ENCODE results near the gene SLC30A2. TPM values are rescaled to one million over a fixed set of nuclear protein-coding genes. Genes with fewer than 3 reads are reported as not detected.
A peak's percentile ranks its signal among the peaks of the same experiment; 100 is the strongest.

Gene SLC30A2
- total RNA-seq, 1 donor from 2014 or later = 0.17 TPM

DNA sequence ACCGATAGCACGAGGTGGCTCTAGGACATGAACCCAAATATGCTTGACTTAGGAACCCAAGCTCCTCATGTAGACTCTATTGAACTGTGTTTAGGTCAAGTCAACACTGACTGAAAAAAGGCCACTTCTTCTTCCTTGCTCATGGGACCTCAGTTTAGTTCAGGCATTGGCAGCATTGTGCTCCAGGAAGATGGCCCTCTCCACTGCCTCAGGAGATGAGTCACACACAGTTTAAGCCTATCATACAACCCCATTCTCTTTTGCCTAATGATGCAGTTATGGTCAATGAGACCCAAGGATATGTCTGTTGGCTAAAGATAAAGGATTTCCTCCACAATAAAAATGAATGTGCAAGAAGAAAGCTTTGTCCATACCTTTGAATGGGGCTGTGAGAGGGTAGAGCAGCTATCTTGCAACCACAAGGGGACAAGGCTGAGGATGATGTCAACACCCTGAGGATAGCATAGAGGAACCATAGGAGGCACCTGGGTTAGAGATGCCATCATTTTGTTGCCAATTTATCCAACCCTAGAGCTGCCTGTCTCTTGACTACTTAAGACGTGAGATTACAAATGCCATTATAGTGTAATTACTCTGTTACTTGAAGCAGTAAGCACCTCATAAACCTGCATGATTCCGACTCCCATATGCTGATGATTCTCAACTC is 24.5 kb upstream of the SLC30A2 start:
- no peak overlapping the region for H3K4me3 Mint-ChIP-seq (ENCODE audit: low read depth)
- no peak overlapping the region for H3K27ac Mint-ChIP-seq
- TF ChIP-seq, protein P1, sequence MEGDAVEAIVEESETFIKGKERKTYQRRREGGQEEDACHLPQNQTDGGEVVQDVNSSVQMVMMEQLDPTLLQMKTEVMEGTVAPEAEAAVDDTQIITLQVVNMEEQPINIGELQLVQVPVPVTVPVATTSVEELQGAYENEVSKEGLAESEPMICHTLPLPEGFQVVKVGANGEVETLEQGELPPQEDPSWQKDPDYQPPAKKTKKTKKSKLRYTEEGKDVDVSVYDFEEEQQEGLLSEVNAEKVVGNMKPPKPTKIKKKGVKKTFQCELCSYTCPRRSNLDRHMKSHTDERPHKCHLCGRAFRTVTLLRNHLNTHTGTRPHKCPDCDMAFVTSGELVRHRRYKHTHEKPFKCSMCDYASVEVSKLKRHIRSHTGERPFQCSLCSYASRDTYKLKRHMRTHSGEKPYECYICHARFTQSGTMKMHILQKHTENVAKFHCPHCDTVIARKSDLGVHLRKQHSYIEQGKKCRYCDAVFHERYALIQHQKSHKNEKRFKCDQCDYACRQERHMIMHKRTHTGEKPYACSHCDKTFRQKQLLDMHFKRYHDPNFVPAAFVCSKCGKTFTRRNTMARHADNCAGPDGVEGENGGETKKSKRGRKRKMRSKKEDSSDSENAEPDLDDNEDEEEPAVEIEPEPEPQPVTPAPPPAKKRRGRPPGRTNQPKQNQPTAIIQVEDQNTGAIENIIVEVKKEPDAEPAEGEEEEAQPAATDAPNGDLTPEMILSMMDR (IDR thresholded peaks at IDR 0.05; ENCODE audit: unreplicated experiment) = no peak
- H3K36me3 Mint-ChIP-seq (ENCODE audit: insufficient read depth) = no peaks in the 10 kb centered on the region
- no peaks in the 10 kb centered on the region for H3K9me3 Mint-ChIP-seq (ENCODE audit: low read depth)
- H3K4me1 Mint-ChIP-seq (ENCODE audit: low read depth) = peaks cover 17% of the 10 kb centered on the region
- no peak for DNase-seq (ENCODE audit: low spot score, unreplicated experiment)
- peaks cover 11% of the 10 kb centered on the region for H3K27me3 Mint-ChIP-seq

DNA sequence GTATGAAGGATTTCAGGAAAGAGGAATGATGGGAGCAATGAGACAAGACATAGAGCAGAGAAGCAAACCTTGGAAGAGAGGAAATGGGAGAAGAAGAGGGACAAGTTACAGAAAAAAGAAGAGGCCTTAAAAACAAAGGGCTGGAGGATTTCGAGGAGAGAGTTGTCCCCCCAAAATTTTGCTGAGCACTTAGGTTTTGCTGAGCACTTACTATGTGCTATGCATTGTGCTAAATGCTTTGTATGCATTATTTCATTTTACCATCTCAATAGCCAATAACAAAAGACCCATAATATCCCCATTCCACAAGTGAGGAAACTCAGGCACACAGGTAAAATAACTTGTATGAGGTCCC is 24.0 kb upstream of the SLC30A2 start:
- H3K27me3 Mint-ChIP-seq = peaks cover 11% of the 10 kb centered on the region
- TF ChIP-seq, protein P1 (IDR thresholded peaks at IDR 0.05; ENCODE audit: unreplicated experiment) = no peak
- no peak overlapping the region for H3K4me3 Mint-ChIP-seq (ENCODE audit: low read depth)
- H3K36me3 Mint-ChIP-seq (ENCODE audit: insufficient read depth) = no peaks in the 10 kb centered on the region
- H3K4me1 Mint-ChIP-seq (ENCODE audit: low read depth) = peaks cover 17% of the 10 kb centered on the region
- no peak for DNase-seq (ENCODE audit: low spot score, unreplicated experiment)
- H3K27ac Mint-ChIP-seq = no peak overlapping the region
- H3K9me3 Mint-ChIP-seq (ENCODE audit: low read depth) = no peaks in the 10 kb centered on the region

DNA sequence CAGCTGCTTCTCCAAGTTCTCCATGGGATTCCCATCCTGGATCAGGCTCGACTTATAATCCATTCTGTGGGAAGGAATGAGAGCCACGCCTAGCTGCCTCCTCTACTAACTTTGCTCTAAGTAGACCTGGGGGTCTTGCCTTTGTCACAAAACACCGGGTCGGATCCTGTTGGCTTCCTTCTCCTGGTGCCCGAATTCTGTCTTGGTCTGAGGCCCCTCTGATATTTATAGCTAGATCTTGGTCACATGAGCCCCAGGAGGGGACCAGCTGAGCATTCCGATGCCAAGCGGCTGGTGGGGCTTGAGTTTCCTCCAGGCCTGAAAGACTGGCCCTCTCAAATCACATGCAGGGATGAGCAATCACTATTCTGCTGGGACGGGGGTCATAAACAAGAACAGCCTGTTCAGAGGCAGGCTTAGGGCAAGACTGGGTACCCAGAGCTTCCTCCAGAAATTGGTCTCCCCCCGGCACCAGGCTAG is 21.6 kb upstream of the SLC30A2 start, which contains the start of gene TRIM63:
Gene TRIM63 (minus strand): TSS at position 199 of the 480 bp plus-strand sequence. CDS start 136 bp downstream, at position 63.
- Mint-ChIP-seq H3K36me3 (ENCODE audit: insufficient read depth) (no peaks in the 10 kb centered on the region), H3K4me3 (ENCODE audit: low read depth) (no peak within 1 kb of the TSS), H3K4me1 (ENCODE audit: low read depth) (peaks cover 23% of the 10 kb centered on the region), H3K27me3 (peaks cover 11% of the 10 kb centered on the region), H3K9me3 (ENCODE audit: low read depth) (no peaks in the 10 kb centered on the region), H3K27ac (peak within 1 kb of the TSS; percentile 23)
- TF ChIP-seq, protein P1 (IDR thresholded peaks at IDR 0.05; ENCODE audit: unreplicated experiment) = no peak
- no peak for DNase-seq (ENCODE audit: low spot score, unreplicated experiment)

DNA sequence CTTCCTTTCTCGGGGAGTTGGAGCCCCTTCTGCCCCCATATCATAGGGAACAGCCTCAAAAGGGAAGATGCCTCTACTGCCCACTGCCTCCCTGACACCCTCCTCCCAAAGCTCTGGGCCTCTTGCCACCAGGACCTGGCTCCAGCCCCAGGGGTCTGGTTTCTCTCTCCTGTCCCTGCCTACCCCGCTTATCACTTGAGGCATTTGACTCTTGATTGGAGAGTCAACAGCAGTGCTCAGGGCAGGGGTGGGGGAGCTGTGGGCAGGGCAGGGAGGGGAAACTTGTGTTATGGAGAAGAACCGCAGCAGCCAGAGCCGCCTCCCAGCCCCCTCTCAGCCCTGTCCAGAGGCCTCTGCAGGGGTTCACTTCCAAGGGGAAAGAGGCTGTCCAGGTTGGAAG is 20.9 kb upstream of the SLC30A2 start:
- Mint-ChIP-seq H3K36me3 (ENCODE audit: insufficient read depth) (no peaks in the 10 kb centered on the region), H3K4me1 (ENCODE audit: low read depth) (peaks cover 23% of the 10 kb centered on the region), H3K4me3 (ENCODE audit: low read depth) (no peak overlapping the region), H3K27me3 (peaks cover 7% of the 10 kb centered on the region), H3K27ac (no peak overlapping the region), H3K9me3 (ENCODE audit: low read depth) (no peaks in the 10 kb centered on the region)
- TF ChIP-seq, protein P1 (IDR thresholded peaks at IDR 0.05; ENCODE audit: unreplicated experiment) = no peak
- DNase-seq (ENCODE audit: low spot score, unreplicated experiment) = no peak

DNA sequence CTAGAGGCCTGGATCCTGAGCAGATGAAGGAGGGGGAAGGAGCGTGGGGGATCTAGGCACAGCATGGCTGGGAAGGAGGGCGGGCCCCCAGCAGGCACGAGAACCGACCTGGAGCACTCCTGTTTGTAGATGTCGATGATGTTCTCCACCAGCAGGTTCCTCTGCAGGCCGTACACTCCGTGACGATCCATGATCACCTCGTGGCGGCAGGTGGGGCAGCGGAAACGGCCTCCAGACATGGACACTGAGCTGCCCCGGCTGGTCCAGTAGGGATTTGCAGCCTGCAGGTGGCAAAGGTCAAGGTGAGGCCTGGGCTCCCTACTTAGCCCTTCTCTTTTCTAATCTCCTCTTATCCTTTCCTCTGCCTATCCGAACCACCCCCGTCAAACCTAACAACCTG is 20.2 kb upstream of the SLC30A2 start:
- TF ChIP-seq, protein P1 (IDR thresholded peaks at IDR 0.05; ENCODE audit: unreplicated experiment) = no peak
- Mint-ChIP-seq H3K27me3 (peaks cover 7% of the 10 kb centered on the region), H3K4me1 (ENCODE audit: low read depth) (peaks cover 23% of the 10 kb centered on the region), H3K9me3 (ENCODE audit: low read depth) (no peaks in the 10 kb centered on the region), H3K27ac (no peak overlapping the region), H3K36me3 (ENCODE audit: insufficient read depth) (no peaks in the 10 kb centered on the region), H3K4me3 (ENCODE audit: low read depth) (no peak overlapping the region)
- no peak for DNase-seq (ENCODE audit: low spot score, unreplicated experiment)
